Subcutaneous adipose tissue (tissue), 4 donors: ENCODE data around the gene HTR3A. TPM values are rescaled to one million over a fixed set of nuclear protein-coding genes. Genes with fewer than 3 reads are reported as not detected.

Experiments used
- CTCF ChIP-seq: fragments of 450-650 bp; IDR thresholded peaks from one replicate; pipeline ENCODE4 v1.5.1; 2016; ENCODE audit warnings: low read depth, mild to moderate bottlenecking, control low read depth, antibody characterized with exemption, moderate library complexity
- total RNA-seq, 4 donors: library from RNA; depleted of rRNA; stranded (reverse); fragments of >200 nt; gene quantifications; one replicate each; pipeline ENCODE4 v1.1.0, GENCODE V29; 2016

The HTR3A gene
- total RNA-seq, result not detected

- TF ChIP-seq CTCF, result no peak
These were observed at the start of gene HTR3A for GRCh38 chr11:113974741-113975470. Gene HTR3A (plus strand): TSS chr11:113975108. CDS start chr11:113975326, 218 bp downstream.

GRCh38 chr11:113926273-113927197, 48.4 kb upstream of the HTR3A start:
- no peak for TF ChIP-seq CTCF

GRCh38 chr11:113928311-113928710, 46.6 kb upstream of the HTR3A start:
- TF ChIP-seq CTCF, result no peak

- TF ChIP-seq CTCF, result no peak
These were observed 42.1 kb upstream of the HTR3A start for GRCh38 chr11:113932788-113933187.

- TF ChIP-seq CTCF, result no peak
These were observed 40.1 kb upstream of the HTR3A start for GRCh38 chr11:113934761-113935160.

GRCh38 chr11:113935858-113936257, 39.0 kb upstream of the HTR3A start:
- TF ChIP-seq CTCF, result no peak

- no peak for TF ChIP-seq CTCF
These were observed 37.0 kb upstream of the HTR3A start for GRCh38 chr11:113937918-113938317.
